H9 (cell line): ENCODE measurements around the gene JCHAIN. TPM values are rescaled to one million over a fixed set of nuclear protein-coding genes. Genes with fewer than 3 reads are reported as not detected.

ENCODE experiments used
- DNase-seq: peaks from one replicate; pipeline ENCODE4 v3.0.0-alpha.2; 2017
- H2AFZ ChIP-seq: one replicate; pipeline ENCODE4 v1.6.1; 2013; ENCODE audit warnings: mild to moderate bottlenecking, low read length, control low read depth, moderate library complexity
- H2AK5ac ChIP-seq: 2 replicates; pipeline ENCODE4 v1.6.1; 2013; ENCODE audit warnings: low read length, control low read depth, mixed read lengths; ENCODE audit not compliant: insufficient read length
- H2BK120ac ChIP-seq: one replicate; pipeline ENCODE4 v1.6.1; 2013; ENCODE audit warnings: low read depth, mild to moderate bottlenecking, low read length, control low read depth, inconsistent platforms; ENCODE audit not compliant: poor library complexity, severe bottlenecking
- H2BK12ac ChIP-seq: 2 replicates; pipeline ENCODE4 v1.6.1; 2013; ENCODE audit warnings: low read length, control low read depth, mixed read lengths, low read depth; ENCODE audit not compliant: insufficient read length
- H2BK15ac ChIP-seq: 2 replicates; pipeline ENCODE4 v1.6.1; 2013; ENCODE audit warnings: low read depth, low read length, control low read depth
- H2BK20ac ChIP-seq: one replicate; pipeline ENCODE4 v1.6.1; 2013; ENCODE audit warnings: low read depth, mild to moderate bottlenecking, low read length, control low read depth, inconsistent platforms; ENCODE audit not compliant: poor library complexity, severe bottlenecking
- H2BK5ac ChIP-seq: 2 replicates; pipeline ENCODE4 v1.6.1; 2013; ENCODE audit warnings: low read length, control low read depth, mixed read lengths; ENCODE audit not compliant: insufficient read length
- H3K14ac ChIP-seq: 2 replicates; pipeline ENCODE4 v1.6.1; 2013; ENCODE audit warnings: low read length, control low read depth; ENCODE audit not compliant: insufficient read depth
- H3K18ac ChIP-seq: 2 replicates; pipeline ENCODE4 v1.6.1; 2013; ENCODE audit warnings: low read depth, mild to moderate bottlenecking, mixed read lengths, low read length, control low read depth; ENCODE audit not compliant: insufficient read length
- H3K23ac ChIP-seq: 2 replicates; pipeline ENCODE4 v1.6.1; 2013; ENCODE audit warnings: low read length, control low read depth, mixed read lengths, low read depth; ENCODE audit not compliant: insufficient read length
- H3K23me2 ChIP-seq: 2 replicates; pipeline ENCODE4 v1.6.1; 2013; ENCODE audit warnings: low read depth, mild to moderate bottlenecking, mixed read lengths, low read length, control low read depth; ENCODE audit not compliant: insufficient read length, poor library complexity, severe bottlenecking
- H3K27ac ChIP-seq: 2 replicates; pipeline ENCODE4 v1.5.1; 2013; ENCODE audit warnings: low read length, control low read depth, mixed read lengths, low read depth; ENCODE audit not compliant: insufficient read length
- H3K27me3 ChIP-seq: 2 replicates; pipeline ENCODE4 v1.6.1; 2013; ENCODE audit warnings: low read length, control low read depth, inconsistent platforms; ENCODE audit not compliant: insufficient read depth
- H3K4ac ChIP-seq: 2 replicates; pipeline ENCODE4 v1.6.1; 2013; ENCODE audit warnings: low read depth, mild to moderate bottlenecking, control low read depth, inconsistent platforms, low read length, moderate library complexity
- H3K4me1 ChIP-seq: 2 replicates; pipeline ENCODE4 v1.6.1; 2013; ENCODE audit warnings: low read length, control low read depth, inconsistent platforms; ENCODE audit not compliant: insufficient read depth
- H3K4me2 ChIP-seq: 2 replicates; pipeline ENCODE4 v1.6.1; 2013; ENCODE audit warnings: low read length, control low read depth, mixed read lengths; ENCODE audit not compliant: insufficient read length, insufficient read depth
- H3K56ac ChIP-seq: 2 replicates; pipeline ENCODE4 v1.6.1; 2013; ENCODE audit warnings: low read depth, mild to moderate bottlenecking, mixed read lengths, low read length, control low read depth; ENCODE audit not compliant: insufficient read length
- H3K79me1 ChIP-seq: 2 replicates; pipeline ENCODE4 v1.6.1; 2013; ENCODE audit warnings: low read depth, mild to moderate bottlenecking, moderate library complexity, low read length, control low read depth, inconsistent platforms; ENCODE audit not compliant: insufficient read depth, poor library complexity, severe bottlenecking
- H3K79me2 ChIP-seq: 2 replicates; pipeline ENCODE4 v1.6.1; 2013; ENCODE audit warnings: low read length, control low read depth, inconsistent platforms; ENCODE audit not compliant: insufficient read depth
- H3K9ac ChIP-seq: 2 replicates; pipeline ENCODE4 v1.6.1; 2013; ENCODE audit warnings: low read length, control low read depth, mixed read lengths; ENCODE audit not compliant: insufficient read length; ENCODE audit errors: extremely low read depth
- H3K9me3 ChIP-seq: one replicate; pipeline ENCODE4 v1.6.1; 2013; ENCODE audit warnings: low read depth, low read length, inconsistent platforms; ENCODE audit not compliant: control insufficient read depth
- H3T11ph ChIP-seq: one replicate; pipeline ENCODE4 v1.6.1; 2013; ENCODE audit warnings: mild to moderate bottlenecking, low read length, control low read depth, inconsistent platforms
- H4K20me1 ChIP-seq: one replicate; pipeline ENCODE4 v1.6.1; 2013; ENCODE audit not compliant: control insufficient read depth, insufficient read length, insufficient read depth
- H4K5ac ChIP-seq: 2 replicates; pipeline ENCODE4 v1.6.1; 2013; ENCODE audit warnings: low read depth, mild to moderate bottlenecking, mixed read lengths, low read length, control low read depth; ENCODE audit not compliant: insufficient read length
- H4K8ac ChIP-seq: replicated peaks from 2 replicates; pipeline ENCODE4 v1.6.1; 2013; ENCODE audit warnings: low read length, control low read depth, mixed read lengths, low read depth; ENCODE audit not compliant: insufficient read length
- H4K91ac ChIP-seq: 2 replicates; pipeline ENCODE4 v1.6.1; 2013; ENCODE audit warnings: low read depth, mild to moderate bottlenecking, moderate library complexity, mixed read lengths, low read length, control low read depth; ENCODE audit not compliant: insufficient read length
- H3K27ac Mint-ChIP-seq, 3 experiments: 2 replicates in 2 of 3; 3 replicates in 1 of 3; pipeline ENCODE4 v1.8.0; 2020 to 2021; ENCODE audit warnings: mixed read lengths in 3 of 3, mild to moderate bottlenecking in 1 of 3, moderate library complexity in 1 of 3
- H3K27me3 Mint-ChIP-seq: 2 replicates; pipeline ENCODE4 v1.8.0; 2021; ENCODE audit warnings: low read depth, mild to moderate bottlenecking, moderate library complexity, mixed read lengths
- H3K36me3 Mint-ChIP-seq, 3 experiments: 2 replicates in 2 of 3; 3 replicates in 1 of 3; pipeline ENCODE4 v1.8.0; 2020 to 2021; ENCODE audit warnings: low read depth in 3 of 3, mixed read lengths in 3 of 3; ENCODE audit not compliant: insufficient read depth in 1 of 3
- H3K4me1 Mint-ChIP-seq, 2 experiments: 2 replicates each; pipeline ENCODE4 v1.8.0; 2020; ENCODE audit warnings: mixed read lengths in 2 of 2
- H3K4me3 Mint-ChIP-seq, 2 experiments: 2 replicates in 1 of 2; 3 replicates in 1 of 2; pipeline ENCODE4 v1.8.0; 2020 to 2021; ENCODE audit warnings: mild to moderate bottlenecking in 2 of 2, mixed read lengths in 2 of 2, moderate library complexity in 1 of 2
- H3K9me3 Mint-ChIP-seq, 2 experiments: 2 replicates in 1 of 2; 3 replicates in 1 of 2; pipeline ENCODE4 v1.8.0; 2020; ENCODE audit warnings: mild to moderate bottlenecking in 2 of 2, mixed read lengths in 2 of 2, moderate library complexity in 1 of 2
- WGBS: extraction: QIAGEN DNeasy Blood & Tissue Kit; methylation state at CpG from one replicate; pipeline ENCODE4 v1.1.7; 2013; ENCODE audit warnings: missing lambda C conversion rate, low lambda C conversion rate, mixed read lengths; ENCODE audit not compliant: insufficient read length; ENCODE audit errors: extremely low coverage; 5-methylcytosine and 5-hydroxymethylcytosine counted together
- total RNA-seq: library from RNA; stranded (reverse); gene quantifications from 2 replicates; pipeline ENCODE4 v1.2.1, GENCODE V29; 2021
- TF ChIP-seq, protein P1 (sequence below): fragments of 200-600 bp; sonication (generic); conservative IDR thresholded peaks from 3 replicates; pipeline ENCODE4 v1.8.0; 2021; ENCODE audit warnings: antibody characterized with exemption, mild to moderate bottlenecking

The JCHAIN gene
- total RNA-seq, 1 experiment from 2014 or later: not detected

DNA sequence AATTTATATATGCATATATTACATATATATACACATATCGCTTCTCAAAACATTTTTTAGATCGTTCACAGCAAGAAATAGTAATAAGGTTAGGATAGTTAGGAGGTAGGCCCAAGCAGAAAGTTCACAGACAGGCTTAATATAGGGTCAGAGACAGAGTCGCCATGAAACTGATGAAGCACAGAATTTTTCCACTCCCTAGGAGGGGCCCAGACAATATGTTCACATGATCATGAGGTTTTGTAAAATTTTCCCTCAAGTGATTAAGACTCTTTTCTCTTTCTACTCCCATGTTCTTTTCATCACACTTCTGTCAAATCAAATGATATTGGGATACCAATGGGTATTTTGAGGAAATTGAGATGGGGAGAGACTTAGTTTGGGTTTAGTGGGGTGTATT is 43.0 kb downstream of the JCHAIN start:
- H3K14ac ChIP-seq: no peak overlapping the region
- no peak overlapping the region for H3K4me3 Mint-ChIP-seq
- no peak overlapping the region for H2BK15ac ChIP-seq
- H2BK5ac ChIP-seq: no peak overlapping the region
- TF ChIP-seq, protein P1, sequence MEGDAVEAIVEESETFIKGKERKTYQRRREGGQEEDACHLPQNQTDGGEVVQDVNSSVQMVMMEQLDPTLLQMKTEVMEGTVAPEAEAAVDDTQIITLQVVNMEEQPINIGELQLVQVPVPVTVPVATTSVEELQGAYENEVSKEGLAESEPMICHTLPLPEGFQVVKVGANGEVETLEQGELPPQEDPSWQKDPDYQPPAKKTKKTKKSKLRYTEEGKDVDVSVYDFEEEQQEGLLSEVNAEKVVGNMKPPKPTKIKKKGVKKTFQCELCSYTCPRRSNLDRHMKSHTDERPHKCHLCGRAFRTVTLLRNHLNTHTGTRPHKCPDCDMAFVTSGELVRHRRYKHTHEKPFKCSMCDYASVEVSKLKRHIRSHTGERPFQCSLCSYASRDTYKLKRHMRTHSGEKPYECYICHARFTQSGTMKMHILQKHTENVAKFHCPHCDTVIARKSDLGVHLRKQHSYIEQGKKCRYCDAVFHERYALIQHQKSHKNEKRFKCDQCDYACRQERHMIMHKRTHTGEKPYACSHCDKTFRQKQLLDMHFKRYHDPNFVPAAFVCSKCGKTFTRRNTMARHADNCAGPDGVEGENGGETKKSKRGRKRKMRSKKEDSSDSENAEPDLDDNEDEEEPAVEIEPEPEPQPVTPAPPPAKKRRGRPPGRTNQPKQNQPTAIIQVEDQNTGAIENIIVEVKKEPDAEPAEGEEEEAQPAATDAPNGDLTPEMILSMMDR: no peak
- no peak overlapping the region for H2BK20ac ChIP-seq
- H3K27me3 Mint-ChIP-seq: no peaks in the 10 kb centered on the region
- H3K79me1 ChIP-seq: no peaks in the 10 kb centered on the region
- DNase-seq: no peak
- H2AFZ ChIP-seq: no peak overlapping the region
- no peak overlapping the region for H3K56ac ChIP-seq
- H4K5ac ChIP-seq: no peak overlapping the region
- no peaks in the 10 kb centered on the region for H3K27me3 ChIP-seq
- H2BK12ac ChIP-seq: no peak overlapping the region
- no peak overlapping the region for H2BK120ac ChIP-seq
- no CpG with 5 or more reads among the region's 3 CpGs for WGBS
- H3K27ac ChIP-seq: no peak overlapping the region
- no peaks in the 10 kb centered on the region for H3K36me3 Mint-ChIP-seq
- no peak overlapping the region for H4K91ac ChIP-seq
- no peak overlapping the region for H3K4me2 ChIP-seq
- no peak overlapping the region for H3K23ac ChIP-seq
- no peaks in the 10 kb centered on the region for H3K79me2 ChIP-seq
- no peaks in the 10 kb centered on the region; a peak in 1 of 4 replicates for H3K4me1 Mint-ChIP-seq
- no peaks in the 10 kb centered on the region for H3K9me3 ChIP-seq
- no peak overlapping the region for H3K9ac ChIP-seq
- no peak overlapping the region for H2AK5ac ChIP-seq
- H3K27ac Mint-ChIP-seq: no peak overlapping the region
- H3K4me1 ChIP-seq: no peaks in the 10 kb centered on the region
- no peaks in the 10 kb centered on the region for H3K9me3 Mint-ChIP-seq
- no peaks in the 10 kb centered on the region for H4K20me1 ChIP-seq
- H3K18ac ChIP-seq: no peak overlapping the region
- no peak overlapping the region for H3K4ac ChIP-seq
- H4K8ac ChIP-seq: no peak overlapping the region
- no peak overlapping the region for H3T11ph ChIP-seq
- no peaks in the 10 kb centered on the region for H3K23me2 ChIP-seq
